Kidney (tissue), 14 donors: ENCODE measurements around the gene HPD. TPM values are rescaled to one million over a fixed set of nuclear protein-coding genes. Genes with fewer than 3 reads are reported as not detected.

Experiments
- DNase-seq, 5 donors: peaks; one replicate each; pipeline ENCODE4 v3.0.0-alpha.2; 2013 to 2020
- FAIRE-seq: peaks from 2 replicates; lab custom pipeline; 2012; peaks lifted over from hg19 to GRCh38; lab: Jason Lieb, UNC
- H3K27ac ChIP-seq, 2 donors: one replicate each; pipeline ENCODE4 v1.7.0; 2013; ENCODE audit warnings: low read depth in 2 of 2, low read length in 2 of 2, inconsistent platforms in 1 of 2
- H3K27me3 ChIP-seq: one replicate; pipeline ENCODE4 v1.7.1; 2013; ENCODE audit warnings: low read length, inconsistent platforms; ENCODE audit not compliant: control insufficient read depth, insufficient read depth
- H3K36me3 ChIP-seq, 3 donors: one replicate each; pipeline versions ENCODE4 v1.7.0 to v1.7.1; 2013; ENCODE audit warnings: low read length in 3 of 3, control low read depth in 1 of 3, inconsistent platforms in 1 of 3; ENCODE audit not compliant: insufficient read depth in 3 of 3, control insufficient read depth in 2 of 3
- H3K4me1 ChIP-seq, 3 donors: one replicate each; pipeline versions ENCODE4 v1.7.0 to v1.7.1; 2013; ENCODE audit warnings: low read length in 3 of 3, inconsistent platforms in 1 of 3, low read depth in 1 of 3; ENCODE audit not compliant: control insufficient read depth in 2 of 3, insufficient read depth in 2 of 3
- H3K4me3 ChIP-seq, 3 donors: one replicate each; pipeline versions ENCODE4 v1.7.0 to v1.8.1; 2013; ENCODE audit warnings: low read length in 3 of 3, control low read depth in 1 of 3, inconsistent platforms in 1 of 3
- H3K9ac ChIP-seq, 3 donors: one replicate each; pipeline versions ENCODE4 v1.7.0 to v1.7.1; 2013; ENCODE audit warnings: low read length in 3 of 3, control low read depth in 1 of 3, inconsistent platforms in 1 of 3
- H3K9me3 ChIP-seq, 3 donors: one replicate each; pipeline versions ENCODE4 v1.7.0 to v1.7.1; 2013; ENCODE audit warnings: low read length in 3 of 3, control low read depth in 1 of 3, inconsistent platforms in 1 of 3; ENCODE audit not compliant: control insufficient read depth in 2 of 3, insufficient read depth in 1 of 3
- CTCF ChIP-seq: IDR thresholded peaks from 3 replicates; pipeline ENCODE4 v1.5.1; 2012; ENCODE audit warnings: mild to moderate bottlenecking, moderate library complexity, borderline replicate concordance; ENCODE audit not compliant: insufficient read depth; ENCODE audit errors: extremely low read depth
- intact Hi-C: fragments of 100-400 bp; cut with DNase I; formaldehyde crosslinking; loops from one replicate; pipeline ENCODE4 v1.11.1; 2022
- polyA plus RNA-seq: library from polyadenylated mRNA; stranded (reverse); fragments of 350-450 nt; fragmentation: Illumina TruSeq; extraction: RNeasy Lipid Tissue Mini Kit (QIAGEN cat#74804); gene quantifications from one replicate; pipeline ENCODE4 v1.2.3, GENCODE V29; 2014; ENCODE audit warnings: low read depth, low replicate concordance; ENCODE audit not compliant: insufficient read depth
- total RNA-seq: library from RNA; stranded (reverse); fragmentation: NEBNext Ultra II Directional; extraction: Animal tissue kit (Norgen Biotek cat#: 25700); gene quantifications from one replicate; pipeline ENCODE4 v1.2.1, GENCODE V29; 2021
- donor health status: control.
- donor health status: control.
- donor health status: control.
- donor health status: control.
- donor health status: control.
- donor health status: DM: yes; HTN: yes; CAD: no.
- donor health status: Normal renal cell carcinoma (clear cell type).

The HPD gene
- total and polyA plus RNA-seq, 2 donors from 2014 or later: 4.6 to 393 TPM

- no peak for TF ChIP-seq CTCF
- intact Hi-C loops: no loop called here
- H3K27me3 ChIP-seq: no peaks in the 10 kb centered on the region
- H3K4me1 ChIP-seq: peaks cover 0 to 43% (median 30%) of the 10 kb centered on the region in 3 donors
- FAIRE-seq (no peak), DNase-seq (peak; percentile 72 to 91 (median 86))
- peak overlapping the region; percentile 100 for H3K27ac ChIP-seq
- peak overlapping the region; percentile 3 to 69 (median 64) for H3K4me3 ChIP-seq
- peak overlapping the region in 2 of 3 donors; percentile 28 to 82 for H3K9ac ChIP-seq
- H3K36me3 ChIP-seq: peaks cover 2 to 10% (median 4%) of the 10 kb centered on the region in 3 donors
- no peaks in the 10 kb centered on the region for H3K9me3 ChIP-seq
Measured at GRCh38 chr12:121797937-121798786, 60.5 kb downstream of the HPD start.

GRCh38 chr12:121796855-121797751 lies 61.6 kb downstream of the HPD start:
- Histone ChIP-seq H3K27me3 (no peaks in the 10 kb centered on the region), H3K4me3 (peak overlapping the region in 2 of 3 donors; percentile 64 to 69), H3K9ac (peak overlapping the region in 2 of 3 donors; percentile 28 to 82), H3K27ac (peak overlapping the region; percentile 100), H3K9me3 (no peaks in the 10 kb centered on the region), H3K36me3 (peaks cover 2 to 10% (median 4%) of the 10 kb centered on the region in 3 donors), H3K4me1 (peaks cover 0 to 49% (median 30%) of the 10 kb centered on the region in 3 donors)
- intact Hi-C loops: no loop called here
- TF ChIP-seq CTCF: peak; percentile 1
- no peak for FAIRE-seq
- DNase-seq: peak; percentile 91 to 99 (median 94)

GRCh38 chr12:121795034-121795968 lies 63.4 kb downstream of the HPD start:
- Histone ChIP-seq H3K4me1 (peaks cover 0 to 49% (median 30%) of the 10 kb centered on the region in 3 donors), H3K27me3 (no peaks in the 10 kb centered on the region), H3K36me3 (peaks cover 2 to 10% (median 4%) of the 10 kb centered on the region in 3 donors), H3K27ac (peak overlapping the region; percentile 83 to 88), H3K9me3 (no peaks in the 10 kb centered on the region), H3K4me3 (peak overlapping the region in 1 of 3 donors; percentile 46), H3K9ac (peak overlapping the region in 1 of 3 donors; percentile 80)
- FAIRE-seq (no peak), DNase-seq (peak; percentile 92 to 95 (median 94))
- peak; percentile 99 for TF ChIP-seq CTCF
- intact Hi-C loops: no loop called here
